Testis (tissue), 3 donors: ENCODE results near the gene SHE. TPM values are rescaled to one million over a fixed set of nuclear protein-coding genes. Genes with fewer than 3 reads are reported as not detected.
A peak's percentile ranks its signal among the peaks of the same experiment; 100 is the strongest.

Source experiments
- DNase-seq: peaks from one replicate; pipeline ENCODE4 v3.0.0-alpha.2; 2019
- H3K27ac ChIP-seq, 2 donors: fragments of 200-600 bp; sonication (generic); one replicate each; pipeline ENCODE4 v1.5.1; 2019
- H3K27me3 ChIP-seq: fragments of 200-600 bp; sonication (generic); one replicate; pipeline ENCODE4 v1.5.1; 2019
- H3K36me3 ChIP-seq: fragments of 200-600 bp; sonication (generic); one replicate; pipeline ENCODE4 v1.5.1; 2017; ENCODE audit warnings: low read depth; ENCODE audit errors: missing control alignments
- H3K4me1 ChIP-seq: fragments of 200-600 bp; sonication (generic); one replicate; pipeline ENCODE4 v1.5.1; 2019
- H3K4me3 ChIP-seq, 2 donors: fragments of 200-600 bp; sonication (generic); one replicate each; pipeline ENCODE4 v1.5.1; 2017 to 2019
- H3K9me3 ChIP-seq: fragments of 200-600 bp; sonication (generic); one replicate; pipeline ENCODE4 v1.5.1; 2017
- POLR2A ChIP-seq: fragments of 450-650 bp; IDR thresholded peaks from one replicate; pipeline ENCODE4 v1.6.1; 2017; ENCODE audit warnings: antibody characterized with exemption, mild to moderate bottlenecking, moderate library complexity
- WGBS, 2 donors: methylation state at CpG; one replicate each; pipeline ENCODE4 v1.1.5; 2018; 5-methylcytosine and 5-hydroxymethylcytosine counted together
- intact Hi-C: fragments of 100-400 bp; cut with DNase I; formaldehyde crosslinking; loops from one replicate; pipeline ENCODE4 v1.15.1; 2023; ENCODE audit warnings: low total_unique reads
- polyA plus RNA-seq: library from polyadenylated mRNA; stranded (reverse); fragments of 350-450 nt; fragmentation: Illumina TruSeq; extraction: RNeasy Lipid Tissue Mini Kit (QIAGEN cat#74804); gene quantifications from one replicate; pipeline ENCODE4 v1.2.3, GENCODE V29; 2014; ENCODE audit warnings: low read depth, low replicate concordance; ENCODE audit not compliant: insufficient read depth
- total RNA-seq, 2 donors: library from RNA; depleted of rRNA; stranded (reverse); fragments of >200 nt; gene quantifications; one replicate each; pipeline ENCODE4 v1.2.3, GENCODE V29; 2016
- TF ChIP-seq, protein P1 (sequence below), 3 experiments: fragments of 450-650 bp in 2 of 3; fragments of 200-600 bp in 1 of 3; sonication (generic) in 1 of 3; IDR thresholded peaks; one replicate each; pipeline ENCODE4 v1.5.1; 2016 to 2019; ENCODE audit warnings: antibody characterized with exemption in 3 of 3, mild to moderate bottlenecking in 2 of 3, moderate library complexity in 1 of 3

Gene SHE
- total and polyA plus RNA-seq, 3 donors from 2014 or later: 50.9 to 57.9 (median 53.7) TPM

DNA sequence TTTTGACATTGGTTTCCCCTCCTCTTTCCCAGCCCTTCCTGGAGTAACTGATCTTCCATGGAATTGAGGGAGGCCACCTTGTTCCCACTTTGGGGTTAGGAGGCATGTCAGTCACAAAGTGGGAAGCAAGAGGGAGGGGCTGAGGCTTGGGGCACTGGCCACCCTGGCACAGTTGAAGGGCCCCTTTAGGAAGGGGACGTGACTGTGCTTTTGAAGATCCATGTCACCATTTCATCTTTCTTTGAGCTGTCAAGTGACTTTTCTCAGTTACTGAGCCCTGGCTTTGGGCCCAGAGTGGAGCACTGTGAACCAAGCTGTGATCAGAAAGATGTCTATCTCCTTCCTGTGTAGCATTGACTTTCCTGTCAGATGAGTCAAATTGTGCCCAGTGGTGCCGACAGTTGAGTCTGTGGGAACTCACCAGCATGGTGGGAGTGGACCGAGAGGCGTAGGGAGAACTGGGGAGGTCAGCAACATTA is 38.7 kb downstream of the SHE start:
- no peak for TF ChIP-seq POLR2A
- TF ChIP-seq, protein P1, sequence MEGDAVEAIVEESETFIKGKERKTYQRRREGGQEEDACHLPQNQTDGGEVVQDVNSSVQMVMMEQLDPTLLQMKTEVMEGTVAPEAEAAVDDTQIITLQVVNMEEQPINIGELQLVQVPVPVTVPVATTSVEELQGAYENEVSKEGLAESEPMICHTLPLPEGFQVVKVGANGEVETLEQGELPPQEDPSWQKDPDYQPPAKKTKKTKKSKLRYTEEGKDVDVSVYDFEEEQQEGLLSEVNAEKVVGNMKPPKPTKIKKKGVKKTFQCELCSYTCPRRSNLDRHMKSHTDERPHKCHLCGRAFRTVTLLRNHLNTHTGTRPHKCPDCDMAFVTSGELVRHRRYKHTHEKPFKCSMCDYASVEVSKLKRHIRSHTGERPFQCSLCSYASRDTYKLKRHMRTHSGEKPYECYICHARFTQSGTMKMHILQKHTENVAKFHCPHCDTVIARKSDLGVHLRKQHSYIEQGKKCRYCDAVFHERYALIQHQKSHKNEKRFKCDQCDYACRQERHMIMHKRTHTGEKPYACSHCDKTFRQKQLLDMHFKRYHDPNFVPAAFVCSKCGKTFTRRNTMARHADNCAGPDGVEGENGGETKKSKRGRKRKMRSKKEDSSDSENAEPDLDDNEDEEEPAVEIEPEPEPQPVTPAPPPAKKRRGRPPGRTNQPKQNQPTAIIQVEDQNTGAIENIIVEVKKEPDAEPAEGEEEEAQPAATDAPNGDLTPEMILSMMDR (IDR thresholded peaks at IDR 0.05): no peak
- peaks cover 11% of the 10 kb centered on the region for H3K4me1 ChIP-seq
- H3K9me3 ChIP-seq: no peaks in the 10 kb centered on the region
- intact Hi-C loops: no loop called here
- peak; percentile 46 for DNase-seq
- no peak overlapping the region for H3K4me3 ChIP-seq
- no peaks in the 10 kb centered on the region for H3K36me3 ChIP-seq
- no peak overlapping the region for H3K27ac ChIP-seq
- 52 to 56% methylated on average over 4 of the region's 4 CpGs for WGBS, 2 donors
- H3K27me3 ChIP-seq: no peaks in the 10 kb centered on the region

DNA sequence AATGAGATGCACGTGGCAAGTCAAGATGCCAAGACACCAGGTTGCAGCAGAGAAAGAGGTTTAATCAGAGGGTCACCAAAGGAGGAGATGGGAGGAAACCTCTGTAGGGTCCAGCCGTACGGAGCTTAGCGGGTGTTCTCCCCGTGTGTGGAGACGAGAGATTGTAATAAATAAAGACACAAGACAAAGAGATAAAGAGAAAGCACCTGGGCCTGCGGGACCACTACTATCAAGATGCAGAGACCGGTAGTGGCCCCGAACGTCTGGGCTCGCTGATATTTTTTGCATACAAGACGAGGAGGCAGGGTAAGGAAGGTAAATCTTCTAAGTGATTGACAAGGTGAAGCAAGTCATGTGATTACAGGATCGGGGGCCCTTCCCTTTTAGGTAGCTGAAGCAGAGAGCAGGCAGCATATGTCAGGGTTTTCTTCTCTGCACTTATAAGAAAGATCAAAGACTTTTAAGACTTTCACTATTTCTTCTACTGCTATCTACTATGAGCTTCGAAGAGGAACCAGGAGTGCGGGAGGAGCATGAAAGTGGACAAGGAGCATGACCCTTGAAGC is 41.4 kb downstream of the SHE start:
- WGBS, 2 donors: 50 to 65% methylated on average over 15 of the region's 15 CpGs
- Histone ChIP-seq H3K36me3 (no peaks in the 10 kb centered on the region), H3K4me3 (no peak overlapping the region), H3K27ac (no peak overlapping the region), H3K27me3 (no peaks in the 10 kb centered on the region), H3K9me3 (no peaks in the 10 kb centered on the region), H3K4me1 (no peaks in the 10 kb centered on the region)
- TF ChIP-seq POLR2A: no peak
- TF ChIP-seq, protein P1 (IDR thresholded peaks at IDR 0.05): no peak
- intact Hi-C loops: no loop called here
- no peak for DNase-seq

DNA sequence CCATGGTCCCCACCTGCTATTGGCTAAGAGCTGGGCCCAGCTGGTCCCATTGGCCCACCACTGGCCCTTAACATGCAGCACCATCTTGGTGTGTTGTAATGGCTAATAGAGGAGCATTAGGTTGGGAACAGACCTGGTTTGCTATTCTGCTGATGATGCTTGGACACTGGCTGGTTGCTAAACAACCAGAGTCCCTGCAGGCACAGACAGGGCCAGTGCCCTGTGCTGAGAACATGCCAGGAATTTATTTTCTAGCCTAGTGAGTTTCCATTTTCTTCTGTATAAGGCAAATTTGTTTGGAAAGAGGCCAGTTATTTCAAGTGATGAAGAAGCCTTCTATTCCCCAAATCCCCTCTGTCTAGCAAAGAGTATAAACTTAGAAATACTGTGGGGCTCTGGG is 43.1 kb downstream of the SHE start:
- Histone ChIP-seq H3K4me1 (no peaks in the 10 kb centered on the region), H3K27me3 (no peaks in the 10 kb centered on the region), H3K9me3 (no peaks in the 10 kb centered on the region), H3K4me3 (no peak overlapping the region), H3K36me3 (no peaks in the 10 kb centered on the region), H3K27ac (no peak overlapping the region)
- DNase-seq: no peak
- intact Hi-C loops: no loop called here
- TF ChIP-seq, protein P1 (IDR thresholded peaks at IDR 0.05): no peak
- no peak for TF ChIP-seq POLR2A

DNA sequence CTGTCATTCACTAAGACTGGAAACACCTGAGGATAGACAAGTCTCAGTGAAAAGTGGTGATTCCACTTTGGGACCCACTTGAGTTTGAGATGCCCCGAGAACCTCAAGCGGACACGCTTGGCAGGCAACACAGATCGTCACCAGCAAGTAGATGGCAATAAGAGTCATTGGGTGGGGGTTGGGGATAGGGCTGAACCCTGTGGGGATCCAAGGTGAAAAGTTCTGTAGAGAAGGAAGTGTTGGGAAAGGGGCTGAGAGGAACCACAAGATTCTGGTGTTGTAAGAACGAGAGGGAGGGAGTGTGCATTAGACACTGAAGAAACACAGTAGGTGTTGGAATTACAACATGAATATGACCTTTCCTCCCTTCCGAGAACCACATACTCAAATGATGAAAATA is 45.6 kb downstream of the SHE start:
- no peak for DNase-seq
- WGBS, 2 donors: 87 to 94% methylated on average over 6 of the region's 6 CpGs
- TF ChIP-seq POLR2A: no peak
- TF ChIP-seq, protein P1 (IDR thresholded peaks at IDR 0.05): no peak
- intact Hi-C loops: no loop called here
- Histone ChIP-seq H3K27ac (no peak overlapping the region), H3K36me3 (no peaks in the 10 kb centered on the region), H3K4me1 (no peaks in the 10 kb centered on the region), H3K9me3 (no peaks in the 10 kb centered on the region), H3K27me3 (no peaks in the 10 kb centered on the region), H3K4me3 (no peak overlapping the region)
